HG02678 (cell line): ENCODE results near the gene SORCS2.

Experiments
- ATAC-seq: cut with Tn5 transposase; IDR thresholded peaks from one replicate; pipeline ENCODE4 v1.9.1; 2021; ENCODE audit warnings: mild to moderate bottlenecking, moderate library complexity; ENCODE audit not compliant: unreplicated experiment

Gene SORCS2

DNA sequence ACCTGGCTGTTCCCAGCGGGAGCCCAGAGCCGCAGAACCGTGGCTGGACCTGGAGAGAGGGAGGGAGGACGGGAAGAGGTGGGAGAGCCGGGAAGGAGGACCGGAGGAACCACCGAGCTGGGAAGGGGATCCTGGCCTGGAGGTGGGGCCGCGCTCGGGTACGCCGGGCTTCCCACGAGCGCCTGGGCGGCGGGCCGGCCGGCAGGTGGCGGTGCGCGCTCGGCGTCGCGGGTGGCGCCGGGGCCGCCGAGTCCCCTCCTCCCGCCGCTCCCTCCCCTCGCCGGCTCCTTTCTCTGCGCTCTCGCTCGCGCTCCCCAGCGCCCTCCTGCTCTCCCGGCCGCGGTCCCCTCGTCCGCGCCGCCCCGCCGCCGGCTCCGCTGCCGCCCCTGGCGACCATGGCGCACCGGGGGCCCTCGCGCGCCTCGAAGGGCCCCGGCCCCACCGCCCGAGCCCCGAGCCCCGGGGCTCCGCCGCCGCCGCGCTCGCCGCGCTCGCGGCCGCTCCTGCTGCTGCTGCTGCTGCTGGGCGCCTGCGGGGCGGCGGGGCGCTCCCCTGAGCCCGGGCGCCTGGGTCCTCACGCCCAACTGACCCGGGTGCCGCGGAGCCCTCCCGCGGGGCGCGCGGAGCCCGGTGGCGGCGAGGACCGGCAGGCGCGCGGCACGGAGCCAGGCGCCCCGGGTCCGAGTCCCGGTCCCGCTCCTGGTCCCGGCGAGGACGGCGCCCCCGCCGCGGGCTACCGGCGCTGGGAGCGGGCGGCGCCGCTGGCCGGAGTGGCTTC is at the start of gene SORCS2:
SORCS2 (plus strand) TSS at position 287 of the 778 bp plus-strand sequence.
- ATAC-seq: no peak

DNA sequence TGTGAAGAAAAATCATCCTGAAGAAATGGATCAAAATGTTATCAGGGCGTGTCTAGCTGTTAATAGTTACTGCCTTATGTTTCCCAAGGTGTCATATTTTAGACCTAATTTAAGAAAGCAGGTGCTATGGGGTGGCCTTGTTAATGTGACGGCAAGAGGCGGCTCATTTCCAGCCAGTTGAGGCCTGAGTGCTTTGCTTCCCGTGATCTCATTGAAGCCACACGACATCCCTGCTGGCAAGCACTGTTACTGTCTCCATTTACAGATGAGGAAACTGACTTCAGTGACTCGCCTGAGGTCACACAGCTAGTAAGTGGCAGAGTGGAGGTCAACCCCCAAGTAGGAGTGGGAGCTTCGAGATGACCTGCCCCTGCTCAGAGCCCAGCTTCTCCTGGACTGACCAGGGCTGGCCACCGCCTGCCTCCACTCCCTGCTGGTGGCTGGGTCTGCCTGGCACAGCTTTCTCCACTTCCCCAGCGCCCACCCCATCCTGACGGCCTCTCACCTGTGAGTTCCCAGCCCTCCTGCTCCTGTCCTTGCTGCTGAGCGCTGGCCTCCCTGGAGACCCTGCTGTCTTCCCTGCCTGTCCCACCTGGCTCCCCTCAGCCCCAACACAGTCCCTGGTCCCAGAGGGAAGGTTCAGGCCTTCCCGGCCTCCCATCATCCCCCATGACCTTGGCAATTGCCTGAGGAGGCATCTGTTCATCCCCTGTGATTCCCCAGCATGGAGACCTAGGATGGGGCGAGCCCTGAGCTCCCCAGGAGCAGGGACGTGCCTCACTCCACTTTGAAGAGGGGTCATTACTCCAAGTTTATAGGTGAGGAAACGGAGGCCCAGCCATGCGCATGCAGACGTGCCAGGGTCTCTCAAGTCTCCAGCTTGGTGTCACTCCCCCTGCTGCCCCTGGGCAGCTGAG is 47.7 kb upstream of the SORCS2 start:
- ATAC-seq: no peak

DNA sequence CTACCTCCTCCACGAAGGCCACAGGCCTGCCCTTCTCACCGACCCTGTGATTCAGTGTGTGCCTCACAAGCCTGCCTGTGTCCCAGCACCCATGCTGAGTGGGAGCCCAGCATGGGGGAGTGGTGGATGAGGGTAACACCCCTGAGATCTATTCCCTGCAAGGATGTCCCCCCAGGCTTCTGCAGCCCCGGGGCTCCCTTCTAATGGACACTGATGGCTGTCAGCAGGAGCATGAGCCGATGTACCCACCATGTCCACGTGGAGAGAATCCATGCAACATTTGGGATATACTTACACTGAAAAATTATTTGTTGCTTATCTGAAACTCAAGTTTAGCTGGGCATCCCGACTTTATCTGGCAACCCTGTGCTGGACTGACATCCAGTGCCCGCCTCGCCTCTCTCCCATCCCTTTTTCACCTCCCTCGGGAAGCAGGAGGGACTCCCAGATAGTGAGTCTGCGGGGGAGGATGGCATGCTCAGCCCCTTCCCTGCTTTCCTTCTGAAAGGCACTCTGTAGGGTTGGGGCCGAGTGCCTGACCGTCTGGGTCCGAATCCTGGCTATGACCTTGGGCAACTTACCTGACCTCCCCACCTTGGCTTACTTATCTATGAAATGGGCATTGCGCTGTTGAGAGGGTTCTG is 46.9 kb upstream of the SORCS2 start:
- ATAC-seq: no peak

DNA sequence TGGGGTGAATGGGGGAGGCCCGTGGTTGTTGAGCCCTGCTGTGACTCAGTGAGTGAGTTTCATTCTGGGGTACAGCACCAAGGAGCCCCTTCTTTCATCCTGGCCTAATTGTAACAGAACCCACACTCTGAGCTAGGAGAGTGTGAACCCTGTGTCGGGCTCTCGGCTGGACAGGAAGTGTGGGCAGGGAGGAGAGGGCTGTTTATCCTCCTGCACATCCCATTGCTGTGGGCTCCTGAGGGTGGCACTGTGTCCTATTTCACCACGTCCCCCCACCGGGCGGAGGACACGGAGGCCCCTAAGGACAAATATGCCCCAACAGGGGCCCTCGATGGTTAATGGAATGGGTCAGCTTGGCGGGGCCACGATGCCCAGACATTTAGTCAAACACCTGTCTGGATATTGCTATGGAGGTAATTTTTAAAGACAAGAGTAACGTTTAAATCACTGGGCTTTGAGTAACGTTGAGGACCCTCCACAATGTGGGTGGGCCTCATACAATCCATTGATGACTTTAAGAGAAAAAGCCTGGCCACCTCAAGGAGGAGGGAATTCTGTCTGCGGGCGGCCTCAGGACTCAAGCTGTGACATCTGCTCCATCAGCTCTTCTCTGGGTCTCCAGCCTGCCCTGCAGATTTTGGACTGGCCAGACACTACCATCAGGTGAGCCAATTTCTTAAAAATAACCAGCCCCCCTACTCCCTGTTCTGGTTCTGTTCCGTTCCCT is 46.1 kb upstream of the SORCS2 start:
- ATAC-seq: no peak

DNA sequence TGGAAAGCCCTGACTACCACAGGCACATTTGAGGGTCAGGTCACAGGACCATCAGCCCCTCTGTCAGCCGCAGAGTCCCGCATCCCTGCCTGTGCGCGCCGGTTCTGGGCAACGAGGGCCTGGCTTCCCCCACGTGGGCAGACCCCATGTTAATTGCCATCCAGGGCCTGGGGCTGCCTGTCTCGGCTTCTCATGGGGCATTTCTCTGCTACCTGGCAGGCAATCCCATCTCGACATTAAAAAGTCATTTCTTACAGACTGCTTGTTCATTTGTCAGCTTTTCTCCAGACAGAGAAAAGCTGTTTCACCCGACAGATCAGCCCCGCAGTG is 45.6 kb upstream of the SORCS2 start:
- no peak for ATAC-seq

DNA sequence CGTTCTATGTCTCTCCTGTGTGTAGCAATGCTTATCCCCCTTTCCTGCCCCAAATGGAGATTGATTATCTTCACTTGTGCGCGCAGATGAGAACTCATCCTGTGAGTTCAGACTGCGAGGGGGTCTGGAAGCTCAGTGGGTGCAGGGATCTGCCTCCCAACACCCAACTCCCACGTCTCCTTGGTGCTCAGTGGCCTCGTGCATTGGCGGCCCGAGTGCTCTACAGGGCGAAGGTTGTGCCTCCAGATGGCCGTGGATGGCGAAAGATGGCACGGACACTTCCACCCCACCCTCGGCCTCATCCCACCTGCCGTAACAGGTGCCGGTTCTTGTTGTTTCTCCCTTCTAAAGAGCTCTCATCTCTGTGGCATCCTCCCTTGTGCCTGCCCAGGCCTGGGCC is 45.1 kb upstream of the SORCS2 start:
- no peak for ATAC-seq

DNA sequence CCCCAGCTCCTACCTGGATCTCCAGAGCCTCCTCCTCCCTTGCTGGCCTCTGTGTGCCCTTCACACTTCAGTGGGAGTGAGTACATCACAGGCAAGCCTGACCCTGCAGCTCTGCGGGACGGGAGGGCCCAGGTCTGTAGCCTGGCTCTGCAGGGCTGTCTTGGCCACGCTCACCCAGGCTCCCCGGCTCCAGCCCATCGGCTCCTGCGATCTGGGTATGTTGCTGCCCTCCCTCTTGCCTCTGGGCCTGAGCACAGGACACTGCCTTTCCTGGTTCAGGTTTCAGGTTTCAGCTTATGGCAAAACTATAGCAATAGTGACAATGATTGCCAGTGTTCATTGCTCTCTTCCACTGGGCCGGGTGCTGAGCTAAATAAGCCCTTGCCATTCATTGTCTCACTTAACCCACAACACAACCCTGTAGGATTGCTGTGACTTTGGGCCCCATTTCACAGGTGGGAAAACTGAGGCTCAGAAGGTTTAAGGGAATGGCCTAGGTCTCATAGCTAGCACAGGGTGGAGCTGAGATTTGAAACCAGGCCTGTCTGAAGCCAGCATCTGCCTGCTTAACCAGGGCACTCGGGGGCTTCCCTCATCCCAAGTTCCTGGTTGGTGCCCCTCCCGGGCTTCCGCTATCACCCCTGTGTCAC is 44.6 kb upstream of the SORCS2 start:
- ATAC-seq: no peak

DNA sequence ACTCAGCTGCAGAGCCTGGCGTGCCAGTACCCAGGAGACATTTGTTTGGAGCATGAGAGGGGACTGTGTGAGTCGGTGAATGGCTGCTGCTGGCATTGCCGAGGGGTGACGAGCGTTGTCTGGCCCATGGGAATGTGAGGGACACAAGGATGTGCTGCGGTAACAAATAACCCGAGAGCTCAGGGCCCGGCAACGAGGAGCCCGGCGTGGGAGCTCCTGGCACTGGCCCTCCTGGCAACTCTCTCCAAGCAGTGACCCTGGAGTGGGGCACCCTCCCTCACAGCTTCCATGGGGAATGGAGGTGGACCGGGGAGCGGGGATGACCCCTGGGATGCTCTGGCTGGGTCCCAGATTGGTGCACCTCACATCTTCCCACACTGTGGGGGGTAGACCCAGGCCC is 44.0 kb upstream of the SORCS2 start:
- ATAC-seq: no peak

DNA sequence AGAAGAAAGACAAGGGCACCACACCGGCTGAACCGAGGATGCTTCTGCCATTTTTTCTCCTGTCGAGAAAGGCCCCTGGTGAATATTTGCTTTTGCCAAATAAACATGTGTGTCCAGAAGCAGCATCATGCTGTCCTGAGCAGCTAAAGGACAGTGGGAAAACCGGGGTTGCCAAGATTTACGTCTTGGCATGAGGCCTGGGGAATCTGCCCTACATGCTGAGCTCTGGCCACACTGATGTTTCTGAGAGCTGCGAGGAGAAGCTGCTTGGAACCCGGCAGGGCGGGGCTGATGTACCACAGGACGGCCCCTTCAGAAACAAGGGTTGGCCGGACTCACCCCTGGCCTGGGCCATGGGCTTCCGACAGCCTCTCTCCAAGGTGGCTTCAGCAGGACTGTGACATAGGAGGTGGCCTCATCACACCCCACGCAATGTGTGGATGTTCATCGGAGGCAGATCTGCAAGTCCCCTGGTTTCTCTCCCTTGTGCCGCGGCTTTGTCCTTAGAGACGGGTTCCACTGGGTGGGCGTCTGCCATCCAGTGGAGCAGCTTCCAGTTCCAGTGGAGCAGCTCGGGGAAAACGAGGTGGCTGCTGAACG is 42.2 kb upstream of the SORCS2 start:
- ATAC-seq: no peak

DNA sequence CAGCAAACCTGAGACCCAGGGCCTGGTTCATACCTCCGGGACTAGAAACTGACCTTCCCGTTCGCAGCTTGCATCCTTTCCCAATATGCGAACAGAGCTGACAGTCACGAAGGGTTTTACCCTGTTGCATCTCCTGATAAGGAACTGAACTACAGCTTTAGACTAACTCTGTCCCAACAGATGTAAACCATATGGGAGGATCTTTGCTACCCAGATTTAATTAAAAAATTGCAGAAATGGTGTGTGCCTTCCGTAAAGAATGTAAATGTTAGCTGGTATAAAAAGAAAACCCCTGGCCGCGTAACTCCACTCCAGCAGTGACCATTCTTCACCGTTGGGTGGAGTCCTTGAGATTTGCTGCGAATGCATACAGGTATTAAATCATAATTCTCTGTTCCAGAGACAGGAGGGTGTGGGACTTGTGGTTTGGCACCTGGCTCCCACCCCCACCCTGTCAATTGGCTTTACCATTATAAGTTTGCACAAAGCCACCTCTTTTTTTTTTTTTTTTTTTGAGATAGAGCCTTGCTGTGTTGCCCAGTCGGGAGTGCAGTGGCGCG is 40.6 kb upstream of the SORCS2 start:
- ATAC-seq: no peak

DNA sequence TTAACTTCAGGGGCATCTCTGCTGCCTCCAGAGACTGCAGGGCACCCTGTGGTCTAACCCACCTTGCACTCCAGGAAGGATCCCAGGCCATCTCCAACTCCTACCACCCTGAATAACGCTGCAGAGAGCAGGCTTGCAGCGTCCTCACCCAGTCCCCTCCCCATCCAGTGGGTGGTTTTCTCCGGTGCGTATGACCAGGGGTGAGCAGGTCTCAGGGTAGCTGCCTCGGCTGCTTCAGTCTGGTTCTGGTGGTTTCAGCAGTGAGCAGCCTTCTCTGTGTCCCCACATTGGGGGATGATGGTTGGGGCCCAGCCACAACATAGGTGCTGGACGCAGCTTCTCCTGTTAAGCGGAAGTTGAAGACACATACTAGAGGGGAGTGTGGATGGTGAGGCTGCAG is 38.6 kb upstream of the SORCS2 start:
- no peak for ATAC-seq

DNA sequence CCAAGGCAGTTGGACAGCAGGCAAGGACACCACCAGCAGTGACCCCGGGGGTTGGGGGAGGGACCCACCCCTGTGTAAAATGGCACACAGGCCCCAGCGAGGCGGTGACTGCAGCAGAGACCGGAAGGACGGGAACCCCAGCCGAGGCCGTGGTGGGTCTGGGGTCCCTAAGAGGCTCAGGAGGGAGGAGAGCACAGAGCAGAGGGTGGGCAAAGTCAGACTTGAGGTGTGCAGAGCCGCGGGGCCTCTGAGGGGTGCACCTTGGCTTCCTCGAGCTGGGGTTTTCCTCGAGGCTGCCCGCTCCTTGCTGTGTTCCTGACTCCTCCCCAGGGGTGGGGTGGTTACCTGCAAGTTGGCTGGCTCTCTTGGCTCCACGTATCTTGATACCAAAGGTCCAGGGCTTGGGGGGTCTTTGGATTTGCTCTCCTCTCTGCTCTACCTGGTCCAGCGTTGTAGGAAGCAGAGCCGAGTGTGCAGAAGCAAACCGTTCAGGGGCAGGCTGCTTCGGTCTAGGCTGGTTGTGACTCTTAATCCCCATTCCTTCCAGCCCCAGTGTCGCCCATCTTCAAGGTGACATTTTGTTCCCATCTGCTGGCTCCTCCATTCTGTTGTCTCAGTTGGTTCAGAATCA is 37.9 kb upstream of the SORCS2 start:
- no peak for ATAC-seq

DNA sequence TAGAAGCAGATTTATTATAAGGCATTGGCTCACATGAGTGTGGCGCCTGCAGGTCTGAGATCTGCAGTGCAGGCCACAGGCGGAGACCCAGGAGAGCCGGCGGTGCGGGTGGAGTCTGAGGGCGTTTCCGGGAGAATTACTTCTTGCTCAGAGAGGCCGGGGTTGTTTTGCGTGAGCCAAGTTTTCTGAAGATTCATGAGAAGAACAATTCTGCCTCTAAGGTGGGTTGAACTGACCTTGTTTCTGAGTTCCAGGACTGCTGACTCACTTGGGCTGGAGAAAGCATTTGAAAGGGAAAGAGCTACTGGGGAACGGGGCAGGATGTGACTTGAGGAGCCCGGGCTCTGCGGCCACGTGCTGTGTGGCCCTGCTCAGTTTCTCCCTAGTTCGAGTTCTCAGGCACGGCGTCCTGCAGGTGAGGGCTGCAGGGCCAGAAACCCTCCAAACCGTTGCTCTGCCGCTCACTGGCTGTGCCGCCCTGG is 36.7 kb upstream of the SORCS2 start:
- ATAC-seq: no peak

DNA sequence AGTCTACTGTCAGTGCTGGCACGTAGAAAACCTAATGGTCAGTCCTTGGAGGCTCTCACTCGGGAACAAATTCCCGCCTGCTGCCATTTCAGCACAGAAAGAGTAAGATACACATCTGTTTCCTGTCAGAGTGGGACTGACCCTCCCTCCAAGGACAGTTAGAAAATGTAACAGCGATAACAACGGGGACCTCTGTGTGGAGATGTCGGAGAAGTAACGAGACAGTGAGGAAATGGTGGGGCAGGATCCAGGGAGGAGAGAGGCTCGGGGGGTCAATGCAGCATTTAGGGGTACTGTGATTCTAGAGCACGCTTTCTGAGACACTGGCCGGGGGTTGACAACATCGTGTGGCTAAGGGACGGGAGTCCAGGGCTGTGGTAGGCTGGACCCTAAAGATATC is 36.0 kb upstream of the SORCS2 start:
- ATAC-seq: no peak

DNA sequence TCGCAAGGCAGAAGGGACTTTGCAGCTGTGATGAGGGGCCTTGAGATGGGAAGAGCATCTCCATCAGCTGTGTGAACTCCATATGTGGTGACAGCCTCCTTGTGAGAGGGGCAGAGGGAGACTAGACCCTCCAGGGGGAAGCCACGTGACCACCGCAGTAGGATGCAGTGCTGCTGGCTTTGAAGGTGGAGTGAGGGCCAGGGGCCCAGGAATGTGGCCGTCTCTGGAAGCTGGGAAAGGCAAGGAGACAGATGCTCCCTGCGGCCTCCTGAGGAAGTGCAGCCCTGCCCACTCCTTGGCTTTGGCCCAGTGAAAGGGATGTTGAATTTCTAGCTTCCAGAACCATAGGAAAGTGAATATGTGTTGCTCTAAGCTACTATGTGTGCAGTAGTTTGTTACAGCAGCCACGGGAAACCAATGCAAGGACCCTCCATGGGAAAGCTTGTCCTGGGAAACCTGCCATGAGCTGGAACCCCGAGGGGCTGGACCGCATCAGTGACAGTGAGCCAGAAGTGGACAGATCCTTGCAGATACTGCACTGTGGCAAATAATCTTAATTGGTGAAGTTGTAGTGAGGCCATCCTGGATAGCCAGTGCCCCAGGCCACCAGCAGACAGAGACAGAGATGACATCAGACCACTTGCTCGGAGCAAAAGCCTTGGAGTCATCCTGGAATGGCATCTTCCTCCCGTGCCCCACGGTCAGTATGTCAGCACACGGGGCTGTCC is 35.4 kb upstream of the SORCS2 start:
- no peak for ATAC-seq

DNA sequence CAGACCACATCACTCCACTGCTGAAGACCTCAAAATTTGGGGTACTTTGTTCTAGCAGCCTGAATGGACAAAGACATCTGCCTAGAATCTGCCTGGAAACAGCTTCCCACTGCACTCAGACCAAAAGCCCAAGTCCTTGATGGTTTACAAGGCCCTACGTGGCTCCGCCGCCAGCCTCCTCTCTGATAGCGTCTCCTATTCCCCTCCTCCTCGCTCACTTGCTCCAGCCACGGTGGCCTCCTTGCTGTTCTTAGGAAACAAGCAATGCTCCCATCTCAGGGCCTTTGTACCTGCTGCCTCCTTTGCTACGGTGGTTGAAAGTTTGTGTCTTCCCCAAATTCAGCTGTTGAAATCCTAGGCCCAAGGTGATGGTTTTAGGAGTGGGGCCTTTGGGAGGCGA is 34.7 kb upstream of the SORCS2 start:
- no peak for ATAC-seq

DNA sequence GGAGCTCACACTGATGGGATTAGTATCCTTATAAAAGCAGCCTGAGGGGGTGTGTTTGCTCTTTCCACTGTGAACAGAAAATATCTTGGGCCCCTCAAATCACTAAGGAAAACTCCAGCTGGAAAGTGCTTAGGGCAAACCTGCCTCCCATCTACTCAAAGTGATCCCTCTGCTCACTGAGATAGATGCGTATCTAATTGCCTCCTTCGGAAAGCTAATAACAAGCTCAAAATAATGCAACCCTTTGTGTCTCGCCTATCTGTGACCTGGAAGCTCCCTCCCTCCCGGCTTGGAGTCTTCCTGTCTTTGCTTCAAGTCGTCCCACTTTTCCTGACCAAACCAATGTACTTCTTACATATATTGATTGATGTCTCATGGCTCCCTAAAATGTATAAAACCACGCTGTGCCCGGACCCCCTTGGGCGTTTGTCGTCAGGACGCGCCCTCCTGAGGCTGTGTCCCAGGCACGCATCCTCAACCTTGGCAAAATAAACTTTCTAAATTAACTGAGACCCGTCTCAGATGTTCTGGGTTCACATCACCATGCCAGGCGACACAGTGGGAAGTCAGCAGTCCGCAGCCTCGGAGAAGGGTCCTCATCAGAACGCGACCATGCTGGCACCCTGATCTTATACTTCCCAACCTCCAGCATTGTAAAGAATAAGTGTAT is 34.1 kb upstream of the SORCS2 start:
- ATAC-seq: no peak

DNA sequence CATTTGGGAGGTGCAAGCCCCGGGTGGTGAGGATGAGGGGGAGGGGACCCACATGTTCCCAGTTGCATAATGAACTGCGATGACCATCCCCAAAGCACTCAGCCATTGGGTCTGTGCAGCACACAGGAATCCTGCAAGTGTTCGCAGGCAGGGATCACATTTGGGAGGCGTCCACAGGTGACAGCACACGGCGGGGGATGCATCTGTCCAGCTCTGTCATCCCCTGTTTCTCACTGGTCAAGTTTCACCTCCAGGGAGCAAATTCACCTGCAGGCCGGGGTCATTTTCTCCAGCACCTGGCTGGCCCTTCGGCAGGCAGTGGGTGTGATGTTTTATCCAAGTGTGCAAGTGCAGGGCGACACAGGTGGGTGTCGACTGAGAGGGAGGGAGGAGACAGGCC is 33.3 kb upstream of the SORCS2 start:
- no peak for ATAC-seq
